ENCODE measurements around the gene CBFA2T3.

DNA sequence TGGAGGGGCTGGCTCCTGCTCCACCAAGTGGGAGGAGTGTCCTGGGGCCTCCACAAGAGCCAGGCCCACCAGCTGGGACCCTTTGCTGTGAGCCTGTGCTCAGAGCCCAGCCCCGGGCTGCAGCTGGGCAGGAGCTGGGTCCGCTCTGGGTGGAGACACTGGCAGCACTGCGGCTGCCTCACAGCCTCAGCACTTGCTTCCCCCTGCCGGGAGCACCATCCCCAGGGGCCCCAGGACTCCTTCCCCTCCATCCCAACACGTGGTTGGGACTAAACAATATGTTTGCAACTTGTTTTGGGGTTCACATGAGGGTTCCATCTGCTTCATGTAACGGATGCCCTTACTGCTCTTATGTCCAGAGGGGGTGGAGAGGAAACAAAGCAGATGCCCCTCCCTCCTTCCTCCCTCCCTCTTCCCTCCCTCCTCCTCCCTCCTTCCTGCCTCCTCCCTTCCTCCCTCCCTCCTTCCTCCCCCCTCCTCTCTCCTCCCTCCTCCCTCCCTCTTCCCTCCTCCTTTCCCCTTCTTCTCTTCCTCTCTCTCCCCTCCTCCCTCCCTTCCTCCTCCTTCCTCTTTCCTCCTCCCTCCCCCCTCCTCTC lies 16.3 kb upstream of the CBFA2T3 start:
- TF ChIP-seq REST (IDR thresholded peaks at IDR 0.05; ENCODE audit: insufficient replicate concordance, low read depth) (no peak), CTCF (IDR thresholded peaks at IDR 0.05; ENCODE audit: insufficient read depth, low read length) (no peak), POLR2AphosphoS5 (IDR thresholded peaks at IDR 0.05; ENCODE audit: low read depth) (no peak)

All from HL-60 (cell line).